ENCODE measurements around the gene EIF2A. TPM values are rescaled to one million over a fixed set of nuclear protein-coding genes. Genes with fewer than 3 reads are reported as not detected.
"Not testable (repeated sequence)": the region's sequence is repeated elsewhere in the genome, so short reads cannot be mapped to it uniquely, and the experiment has no call there.

The EIF2A gene
- total RNA-seq, 2 experiments from 2014 or later, result 119 to 182 TPM

DNA sequence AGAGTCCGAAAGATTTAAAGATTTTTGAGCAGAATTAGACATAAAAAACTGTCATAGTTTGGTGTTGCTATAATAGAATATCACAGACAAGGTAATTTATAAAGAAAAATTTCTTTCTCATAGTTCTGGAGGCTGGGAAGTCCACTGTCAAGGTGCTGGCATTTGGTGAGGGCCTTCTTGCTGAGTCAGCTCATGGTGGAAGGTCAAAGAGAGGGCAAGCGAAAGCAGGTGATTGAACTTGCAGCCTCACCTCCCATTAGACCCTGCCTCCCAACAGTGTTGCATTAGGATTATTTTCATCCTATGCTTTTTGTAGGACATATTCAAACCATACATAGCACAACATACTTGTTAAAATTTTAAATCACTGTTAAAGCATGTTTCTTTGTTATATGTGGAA lies 66.4 kb downstream of the EIF2A start:
- no peak for DNase-seq
- ChIA-PET POLR2A (no interaction called here), CTCF (interaction anchor here (0.7 to 1.3 kb wide), 3 partner anchors 11 to 69 kb away, joined by 3 to 4 read pairs (median 4); no protein-coding TSS in a partner anchor)
- Mint-ChIP-seq H3K27me3 (no peaks in the 10 kb centered on the region), H3K9me3 (ENCODE audit: low read depth) (peaks cover 3% of the 10 kb centered on the region), H3K4me3 (no peak overlapping the region), H3K27ac (peak overlapping the region; percentile 37), H3K4me1 (peaks cover 58% of the 10 kb centered on the region), H3K36me3 (ENCODE audit: low read depth) (peaks cover 37% of the 10 kb centered on the region)
- ATAC-seq, result no peak
- intact Hi-C loops (cut with DNase I, micrococcal nuclease), result no loop called here

DNA sequence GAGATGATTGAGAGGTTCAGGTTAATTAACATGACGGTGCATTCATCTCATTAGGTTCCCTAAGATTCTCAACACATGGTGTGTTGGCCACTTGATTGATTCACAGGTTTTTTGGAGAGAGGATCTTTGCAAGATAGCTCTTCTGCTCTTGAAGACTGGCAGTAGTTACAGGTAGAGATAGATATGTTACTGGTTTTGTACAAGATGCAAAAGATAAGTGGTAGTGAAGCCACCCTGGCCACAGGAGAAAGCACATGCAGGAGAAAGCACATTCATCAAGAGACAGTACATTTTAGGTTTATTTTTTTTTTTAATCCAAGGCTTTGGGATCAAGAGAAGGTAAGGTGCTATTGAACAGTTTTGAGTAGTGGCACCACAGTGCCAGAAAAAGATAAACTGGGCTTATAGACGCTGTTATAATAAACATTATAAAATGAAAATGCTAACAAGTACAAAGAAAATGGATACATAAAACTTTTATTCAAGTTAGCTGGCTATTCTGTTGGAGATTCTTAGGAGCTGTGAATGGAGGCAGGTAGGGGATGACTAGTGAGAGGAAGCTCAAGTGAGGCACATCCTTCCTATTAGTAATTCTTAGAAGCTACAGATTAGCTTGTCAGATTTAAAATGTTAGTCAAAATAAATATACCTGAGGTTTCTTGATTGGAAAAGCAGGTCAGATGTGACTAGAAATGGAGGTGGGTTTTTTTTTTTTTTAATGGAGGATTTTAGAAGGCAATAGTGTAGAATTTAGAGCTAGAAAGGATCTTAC lies 67.3 kb downstream of the EIF2A start:
- peaks cover 3% of the 10 kb centered on the region for H3K9me3 Mint-ChIP-seq (ENCODE audit: low read depth)
- ChIA-PET CTCF (interaction anchor here (0.5 to 1.3 kb wide), 9 partner anchors 8 to 176 kb away, joined by 3 to 4 read pairs (median 3); no protein-coding TSS in a partner anchor), POLR2A (no interaction called here)
- H3K4me3 Mint-ChIP-seq, result no peak overlapping the region
- ATAC-seq, result peak; percentile 56
- intact Hi-C loops (cut with DNase I, micrococcal nuclease), result no loop called here
- no peaks in the 10 kb centered on the region for H3K27me3 Mint-ChIP-seq
- peaks cover 46% of the 10 kb centered on the region for H3K36me3 Mint-ChIP-seq (ENCODE audit: low read depth)
- peak overlapping the region; percentile 31 for H3K27ac Mint-ChIP-seq
- DNase-seq, result no peak
- peaks cover 58% of the 10 kb centered on the region for H3K4me1 Mint-ChIP-seq

DNA sequence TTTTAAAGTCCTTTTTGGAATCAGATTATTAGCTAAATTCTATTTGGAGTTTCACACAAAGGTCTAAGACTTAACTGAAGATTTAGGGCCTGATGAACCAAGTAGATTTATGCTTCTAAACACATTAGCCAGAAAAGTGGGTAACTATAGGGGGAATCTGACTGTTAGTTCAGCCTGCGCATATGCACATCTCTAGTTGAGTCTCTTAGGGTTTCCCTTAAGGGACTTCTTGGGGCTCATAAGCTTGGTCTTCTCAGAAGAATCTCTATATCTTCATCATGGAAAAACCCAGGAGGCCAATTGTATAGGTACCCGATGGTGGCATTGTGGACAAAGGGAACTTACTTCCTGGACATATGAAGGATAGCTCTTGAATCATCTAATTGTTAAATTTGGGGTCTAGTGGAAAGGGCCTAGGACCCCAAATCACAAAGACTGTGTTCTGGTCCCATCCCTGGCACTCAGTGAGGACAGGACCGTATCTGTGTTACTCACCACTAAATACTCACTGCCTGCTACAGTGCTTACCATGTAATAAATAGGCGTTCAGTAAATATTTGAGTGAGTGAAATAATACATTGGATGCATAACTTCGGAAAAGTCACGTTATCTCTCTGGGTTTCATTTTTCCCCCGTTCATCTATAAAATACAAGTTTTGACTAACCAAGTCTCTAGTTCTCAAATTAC lies 73.6 kb downstream of the EIF2A start:
- no peaks in the 10 kb centered on the region for H3K9me3 Mint-ChIP-seq (ENCODE audit: low read depth)
- no peak overlapping the region for H3K27ac Mint-ChIP-seq
- POLR2A ChIA-PET, result no interaction called here
- H3K4me3 Mint-ChIP-seq, result no peak overlapping the region
- H3K4me1 Mint-ChIP-seq, result peaks cover 40% of the 10 kb centered on the region
- CTCF ChIA-PET, result interaction anchor here (0.6 to 0.7 kb wide), 2 partner anchors 71 to 311 kb away, joined by 3 to 4 read pairs; no protein-coding TSS in a partner anchor
- DNase-seq, result no peak
- peak; percentile 33 for ATAC-seq
- H3K36me3 Mint-ChIP-seq (ENCODE audit: low read depth), result peaks cover 30% of the 10 kb centered on the region
- intact Hi-C loops (cut with DNase I, micrococcal nuclease), result no loop called here
- no peaks in the 10 kb centered on the region for H3K27me3 Mint-ChIP-seq

DNA sequence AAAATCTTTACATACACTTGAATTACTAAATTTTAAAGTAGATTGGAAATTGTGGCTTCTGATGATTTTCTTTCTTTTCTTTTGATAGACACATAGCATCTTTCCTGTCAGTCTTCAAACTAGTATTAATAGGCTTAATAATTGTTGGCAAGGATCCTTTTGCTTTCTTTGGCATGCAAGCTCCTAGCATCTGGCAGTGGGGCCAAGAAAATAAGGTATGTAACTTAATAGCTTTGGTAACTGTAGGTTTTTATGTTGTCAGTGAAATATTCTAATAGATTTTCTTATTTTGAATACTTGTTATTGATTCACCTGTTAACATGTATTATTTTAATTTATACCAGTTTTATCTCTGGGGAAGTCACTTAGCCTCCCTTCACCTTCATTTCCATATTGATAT lies 76.4 kb downstream of the EIF2A start:
- Mint-ChIP-seq H3K4me1 (peaks cover 36% of the 10 kb centered on the region), H3K36me3 (ENCODE audit: low read depth) (peaks cover 32% of the 10 kb centered on the region)
- DNase-seq; H3K27me3 Mint-ChIP-seq; H3K4me3 Mint-ChIP-seq; ATAC-seq; H3K9me3 Mint-ChIP-seq (ENCODE audit: low read depth); H3K27ac Mint-ChIP-seq; CTCF ChIA-PET; intact Hi-C loops (cut with DNase I, micrococcal nuclease); POLR2A ChIA-PET: not testable (repeated sequence)

DNA sequence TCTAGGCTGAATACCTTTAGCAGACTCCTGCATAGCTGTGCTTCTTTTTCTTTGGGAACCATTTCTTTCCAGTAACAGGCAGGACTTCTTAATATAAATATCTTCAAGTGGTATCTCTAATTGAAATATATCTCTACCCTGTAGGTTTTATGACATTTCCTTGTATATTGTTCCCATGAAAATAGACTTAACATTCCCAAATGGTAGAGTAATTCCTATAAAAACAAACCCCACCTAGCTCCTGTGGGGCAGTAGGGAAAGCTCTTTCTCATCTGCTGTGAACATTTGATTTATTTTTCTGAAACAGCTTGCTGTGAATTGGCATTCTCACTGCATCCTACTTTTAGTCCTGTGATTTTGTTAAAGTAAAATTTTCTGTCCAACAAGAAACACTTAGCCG lies 77.4 kb downstream of the EIF2A start:
- DNase-seq, result no peak
- CTCF ChIA-PET, result interaction anchor here (0.5 to 1.4 kb wide), 3 partner anchors 10 to 202 kb away, joined by 3 to 4 read pairs (median 4); no protein-coding TSS in a partner anchor
- H3K27ac Mint-ChIP-seq, result no peak overlapping the region
- POLR2A ChIA-PET, result no interaction called here
- H3K4me1 Mint-ChIP-seq, result peaks cover 28% of the 10 kb centered on the region
- H3K4me3 Mint-ChIP-seq, result no peak overlapping the region
- no peaks in the 10 kb centered on the region for H3K27me3 Mint-ChIP-seq
- H3K36me3 Mint-ChIP-seq (ENCODE audit: low read depth), result peaks cover 25% of the 10 kb centered on the region
- ATAC-seq, result no peak
- intact Hi-C loops (cut with DNase I, micrococcal nuclease), result no loop called here
- H3K9me3 Mint-ChIP-seq (ENCODE audit: low read depth), result no peaks in the 10 kb centered on the region

DNA sequence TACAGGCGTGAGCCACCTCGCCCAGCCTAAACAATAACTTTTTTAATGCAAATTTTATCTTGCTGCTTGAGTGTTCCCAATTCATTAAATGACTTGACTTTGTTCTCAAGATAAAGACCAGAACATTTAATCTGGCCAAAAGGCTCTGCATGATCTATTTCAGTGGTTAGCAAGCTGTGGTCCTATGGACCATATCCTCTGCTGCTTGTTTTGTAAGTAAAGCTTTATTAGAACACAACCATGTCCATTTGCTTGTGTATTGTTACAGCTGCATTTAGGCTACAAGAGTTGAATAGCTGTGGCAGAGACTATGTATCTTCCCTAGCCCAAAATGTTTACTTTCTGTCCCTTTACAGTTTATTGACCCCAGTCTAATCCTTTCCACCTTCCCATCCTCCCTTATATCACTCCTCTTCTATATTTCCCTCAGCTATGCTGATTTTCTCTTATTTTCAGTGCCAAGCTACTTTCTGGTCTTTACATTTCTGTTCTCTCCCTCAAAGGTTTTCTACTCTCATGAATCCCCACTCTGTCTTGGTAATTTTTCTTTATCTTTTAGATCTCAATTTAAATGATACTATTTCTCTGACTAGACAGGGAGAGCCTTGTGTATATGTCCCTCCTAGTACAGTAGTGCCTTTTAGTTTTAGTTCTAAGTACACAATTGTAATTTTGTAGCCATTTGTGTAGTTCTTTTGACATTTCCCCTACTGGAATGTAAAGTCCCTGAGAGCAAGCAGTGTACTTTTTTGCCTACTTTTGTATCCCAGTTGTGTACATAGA lies 79.8 kb downstream of the EIF2A start:
- H3K27me3 Mint-ChIP-seq, result no peaks in the 10 kb centered on the region
- H3K27ac Mint-ChIP-seq, result peak overlapping the region; percentile 8
- no peak for DNase-seq
- no peak overlapping the region for H3K4me3 Mint-ChIP-seq
- H3K36me3 Mint-ChIP-seq (ENCODE audit: low read depth), result peaks cover 26% of the 10 kb centered on the region
- peaks cover 11% of the 10 kb centered on the region for H3K4me1 Mint-ChIP-seq
- ATAC-seq, result no peak
- intact Hi-C loops (cut with DNase I, micrococcal nuclease), result no loop called here
- ChIA-PET POLR2A (no interaction called here), CTCF (interaction anchor here (1.2 to 1.4 kb wide), 2 partner anchors 8 to 9 kb away, joined by 3 to 4 read pairs; no protein-coding TSS in a partner anchor)
- H3K9me3 Mint-ChIP-seq (ENCODE audit: low read depth), result no peaks in the 10 kb centered on the region

DNA sequence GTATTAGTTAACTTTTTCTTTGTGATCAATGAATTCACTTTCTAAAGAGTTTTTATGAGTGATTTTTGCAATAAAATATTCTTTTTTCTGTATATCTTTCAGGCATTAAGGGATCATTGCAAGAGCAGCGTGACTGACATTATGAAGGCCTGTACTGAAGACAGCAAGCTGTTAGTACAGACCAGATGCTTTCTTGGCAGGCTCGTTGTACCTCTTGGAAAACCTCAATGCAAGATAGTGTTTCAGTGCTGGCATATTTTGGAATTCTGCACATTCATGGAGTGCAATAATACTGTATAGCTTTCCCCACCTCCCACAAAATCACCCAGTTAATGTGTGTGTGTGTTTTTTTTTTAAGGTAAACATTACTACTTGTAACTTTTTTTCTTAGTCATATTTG lies 81.0 kb downstream of the EIF2A start:
- Mint-ChIP-seq H3K4me3 (no peak overlapping the region), H3K9me3 (ENCODE audit: low read depth) (no peaks in the 10 kb centered on the region), H3K4me1 (peaks cover 3% of the 10 kb centered on the region), H3K27ac (no peak overlapping the region), H3K27me3 (no peaks in the 10 kb centered on the region), H3K36me3 (ENCODE audit: low read depth) (peaks cover 26% of the 10 kb centered on the region)
- intact Hi-C loops (cut with DNase I, micrococcal nuclease), result no loop called here
- POLR2A ChIA-PET, result no interaction called here
- no peak for ATAC-seq
- no peak for DNase-seq
- CTCF ChIA-PET, result interaction anchor here (1.4 kb wide), 1 partner anchor 11 kb away, joined by 4 read pairs; no protein-coding TSS in a partner anchor

- Mint-ChIP-seq H3K9me3 (ENCODE audit: low read depth) (no peaks in the 10 kb centered on the region), H3K27ac (no peak overlapping the region), H3K4me3 (no peak overlapping the region), H3K36me3 (ENCODE audit: low read depth) (peaks cover 17% of the 10 kb centered on the region), H3K27me3 (no peaks in the 10 kb centered on the region), H3K4me1 (peaks cover 27% of the 10 kb centered on the region)
- POLR2A ChIA-PET, result interaction anchor here (0.5 kb wide), 1 partner anchor 83 kb away, joined by 3 read pairs; no protein-coding TSS in a partner anchor
- CTCF ChIA-PET, result interaction anchor here (0.5 to 1.0 kb wide), 2 partner anchors 17 to 27 kb away, joined by 3 to 4 read pairs; no protein-coding TSS in a partner anchor
- DNase-seq, result no peak
- intact Hi-C loops (cut with DNase I, micrococcal nuclease), result no loop called here
- ATAC-seq, result no peak
Measured at GRCh38 chr3:150631515-150632221, 85.1 kb downstream of the EIF2A start.

- Mint-ChIP-seq H3K36me3 (ENCODE audit: low read depth) (peaks cover 8% of the 10 kb centered on the region), H3K9me3 (ENCODE audit: low read depth) (no peaks in the 10 kb centered on the region), H3K4me3 (no peak overlapping the region), H3K27me3 (no peaks in the 10 kb centered on the region), H3K27ac (peak overlapping the region; percentile 28), H3K4me1 (peaks cover 31% of the 10 kb centered on the region)
- no peak for ATAC-seq
- DNase-seq, result no peak
- intact Hi-C loops (cut with DNase I, micrococcal nuclease), result no loop called here
- ChIA-PET CTCF (interaction anchor here (0.5 to 1.6 kb wide), 7 partner anchors 8 to 229 kb away, joined by 3 to 4 read pairs (median 4); no protein-coding TSS in a partner anchor), POLR2A (interaction anchor here (0.7 kb wide), 2 partner anchors 25 to 40 kb away, joined by 3 read pairs; no protein-coding TSS in a partner anchor)
Measured at GRCh38 chr3:150635076-150635475, 88.5 kb downstream of the EIF2A start.

DNA sequence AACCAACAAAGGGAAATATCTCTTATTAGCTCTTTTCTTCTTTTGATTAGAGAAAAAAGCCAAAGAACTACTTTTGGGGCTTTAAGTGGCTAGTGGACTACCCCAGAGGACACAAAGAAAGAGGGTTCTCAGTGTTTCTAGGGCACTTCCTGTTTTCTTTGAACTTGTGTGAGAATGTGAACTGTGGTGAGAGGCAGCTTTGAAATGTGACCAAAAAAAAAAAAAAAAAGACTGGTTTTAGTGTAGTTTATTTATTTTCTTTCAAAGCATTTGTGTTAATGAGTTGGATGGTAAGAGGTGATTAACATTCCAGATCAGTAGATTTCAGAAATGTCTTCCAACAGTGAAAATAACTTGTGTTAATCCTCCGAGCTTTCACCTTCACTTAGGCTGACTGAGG lies 88.9 kb downstream of the EIF2A start:
- Mint-ChIP-seq H3K36me3 (ENCODE audit: low read depth) (peaks cover 6% of the 10 kb centered on the region), H3K4me1 (peaks cover 31% of the 10 kb centered on the region), H3K4me3 (no peak overlapping the region), H3K27me3 (no peaks in the 10 kb centered on the region), H3K27ac (peak overlapping the region; percentile 23), H3K9me3 (ENCODE audit: low read depth) (no peaks in the 10 kb centered on the region)
- ChIA-PET CTCF (interaction anchor here (0.5 to 1.6 kb wide), 7 partner anchors 9 to 229 kb away, joined by 3 to 4 read pairs (median 4); no protein-coding TSS in a partner anchor), POLR2A (interaction anchor here (0.7 kb wide), 2 partner anchors 26 to 40 kb away, joined by 3 read pairs; no protein-coding TSS in a partner anchor)
- no peak for DNase-seq
- intact Hi-C loops (cut with DNase I, micrococcal nuclease), result no loop called here
- ATAC-seq, result peak; percentile 67

Data from activated CD4-positive, alpha-beta T cell treated with anti-CD3 and anti-CD28 coated beads for 36 hours (primary cell).